Measurements from ENCODE around the gene SECISBP2. TPM values are rescaled to one million over a fixed set of nuclear protein-coding genes. Genes with fewer than 3 reads are reported as not detected.
"Not testable (repeated sequence)": the region's sequence is repeated elsewhere in the genome, so short reads cannot be mapped to it uniquely, and the experiment has no call there.

Gene SECISBP2
- total RNA-seq, 5 donors from 2014 or later (not counting 1 experiment from before 2014, with no cell fraction given) = 78.8 to 132 (median 87.5) TPM

DNA sequence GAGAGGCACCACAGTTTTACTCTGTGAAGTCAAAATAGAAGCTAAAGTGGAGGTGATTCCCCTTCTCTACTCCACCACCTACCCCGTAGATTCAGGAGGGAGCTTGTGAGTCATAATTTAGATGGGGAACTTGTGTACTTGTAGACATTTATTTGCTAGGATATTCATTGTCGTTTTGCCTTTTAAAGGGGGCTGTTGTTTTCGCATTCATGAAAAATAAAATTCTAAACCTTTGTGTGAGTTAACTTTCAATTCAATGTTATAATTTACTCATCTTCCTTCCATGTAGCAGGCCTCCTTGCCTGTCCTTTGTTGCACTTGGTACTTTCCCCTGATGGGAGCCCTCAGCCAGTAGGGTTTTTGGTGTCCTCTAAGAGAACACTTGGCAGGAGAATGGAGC is 22.0 kb downstream of the SECISBP2 start:
- H3K9me3 Mint-ChIP-seq = no peaks in the 10 kb centered on the region
- peaks cover 77% of the 10 kb centered on the region for H3K36me3 Mint-ChIP-seq
- Histone ChIP-seq H3K4me1 (ENCODE audit: control insufficient read depth in 1 of 2, extremely low read depth in 1 of 2, insufficient read depth in 2 of 2, low read length in 2 of 2) (no peaks in the 10 kb centered on the region), H3K36me3 (ENCODE audit: control insufficient read depth in 2 of 2, extremely low read depth in 1 of 2, insufficient read depth in 1 of 2, low read length in 1 of 2) (peaks cover 12 to 92% of the 10 kb centered on the region in 2 donors), H3K9me3 (no peaks in the 10 kb centered on the region), H3K27ac (ENCODE audit: low read length) (peak overlapping the region; percentile 2), H3K27me3 (replicated peaks in 1 of 2; ENCODE audit: control insufficient read depth in 2 of 2, extremely low read depth in 1 of 2, insufficient read depth in 2 of 2, low read length in 1 of 2) (no peaks in the 10 kb centered on the region), H3K4me3 (ENCODE audit: control insufficient read depth in 1 of 2, extremely low read depth in 1 of 2, low read length in 1 of 2) (no peak overlapping the region)
- H3K4me3 Mint-ChIP-seq = no peak overlapping the region
- ATAC-seq (replicated peaks in 1 of 4) (no peak), DNase-seq (no peak)
- H3K4me1 Mint-ChIP-seq = peaks cover 14 to 33% (median 16%) of the 10 kb centered on the region in 3 donors
- H3K27me3 Mint-ChIP-seq = no peaks in the 10 kb centered on the region
- POLR2A ChIA-PET = interaction anchor here in 1 of 2 donors (0.7 kb wide), 1 partner anchor 77 kb away, joined by 3 read pairs; no protein-coding TSS in a partner anchor
- no CpG with 5 or more reads among the region's 3 CpGs for WGBS (ENCODE audit: insufficient coverage)
- CTCF ChIA-PET = interaction anchor here in 1 of 2 donors (0.6 kb wide), 1 partner anchor 10 kb away, joined by 3 read pairs; no protein-coding TSS in a partner anchor
- peak overlapping the region; percentile 20 to 41 for H3K27ac Mint-ChIP-seq

DNA sequence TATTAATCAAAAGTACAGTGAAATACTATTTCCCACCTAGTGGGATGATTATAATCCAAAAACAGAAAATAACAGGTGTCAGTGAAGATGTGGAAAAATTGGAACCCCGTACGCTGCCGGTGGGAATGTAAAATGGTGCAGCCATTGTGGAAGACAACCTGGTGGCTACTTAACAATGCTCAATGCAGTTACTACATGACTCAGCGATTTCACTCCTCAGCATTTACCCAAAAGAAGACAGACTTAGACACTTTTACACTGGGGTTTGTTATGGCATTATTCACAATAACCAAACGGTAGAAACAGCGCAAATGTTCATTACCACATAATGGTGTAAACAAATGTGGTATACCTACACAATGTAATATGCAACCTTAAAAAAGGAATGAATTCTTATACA is 23.9 kb downstream of the SECISBP2 start:
- no peaks in the 10 kb centered on the region for H3K27me3 Mint-ChIP-seq
- ChIA-PET CTCF (no interaction called here), POLR2A (interaction anchor here in 1 of 2 donors (0.6 to 1.0 kb wide), 2 partner anchors 11 to 57 kb away, joined by 3 to 4 read pairs; no protein-coding TSS in a partner anchor)
- ATAC-seq (replicated peaks in 1 of 4) (no peak), DNase-seq (no peak)
- H3K4me1 Mint-ChIP-seq = peaks cover 16 to 33% (median 20%) of the 10 kb centered on the region in 3 donors
- no peaks in the 10 kb centered on the region for H3K9me3 Mint-ChIP-seq
- H3K36me3 Mint-ChIP-seq = peaks cover 84% of the 10 kb centered on the region
- H3K4me1 ChIP-seq (ENCODE audit: control insufficient read depth in 1 of 2, extremely low read depth in 1 of 2, insufficient read depth in 2 of 2, low read length in 2 of 2) = no peaks in the 10 kb centered on the region
- H3K9me3 ChIP-seq = no peaks in the 10 kb centered on the region
- H3K4me3 Mint-ChIP-seq = no peak overlapping the region
- WGBS (ENCODE audit: insufficient coverage) = no CpG with 5 or more reads among the region's 6 CpGs
- H3K36me3 ChIP-seq (ENCODE audit: control insufficient read depth in 2 of 2, extremely low read depth in 1 of 2, insufficient read depth in 1 of 2, low read length in 1 of 2) = peaks cover 10 to 98% of the 10 kb centered on the region in 2 donors
- H3K4me3 ChIP-seq (ENCODE audit: control insufficient read depth in 1 of 2, extremely low read depth in 1 of 2, low read length in 1 of 2) = no peak overlapping the region
- no peak overlapping the region for H3K27ac ChIP-seq (ENCODE audit: low read length)
- H3K27ac Mint-ChIP-seq = no peak overlapping the region
- no peaks in the 10 kb centered on the region for H3K27me3 ChIP-seq (replicated peaks in 1 of 2; ENCODE audit: control insufficient read depth in 2 of 2, extremely low read depth in 1 of 2, insufficient read depth in 2 of 2, low read length in 1 of 2)

DNA sequence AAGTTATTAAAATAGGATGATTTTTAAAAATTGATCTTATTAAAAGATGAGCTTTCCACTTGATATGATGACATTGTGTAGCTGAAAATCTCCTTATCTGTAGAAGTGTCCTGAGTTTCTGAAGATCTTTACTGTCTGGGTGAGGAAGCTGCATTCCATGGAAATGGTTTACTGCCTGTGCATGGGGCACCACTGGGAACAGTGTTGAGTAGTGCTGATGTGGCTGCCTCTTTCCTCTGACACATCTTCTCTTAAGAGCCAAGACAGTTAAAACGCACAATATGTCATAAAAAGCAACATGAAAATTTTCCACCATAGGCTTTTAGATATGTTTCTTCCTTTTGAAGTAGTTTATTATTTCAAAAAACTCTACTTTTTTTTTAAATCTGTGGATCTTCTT is 24.6 kb downstream of the SECISBP2 start:
- H3K4me1 Mint-ChIP-seq = peaks cover 16 to 32% (median 20%) of the 10 kb centered on the region in 3 donors
- WGBS (ENCODE audit: insufficient coverage) = no CpG with 5 or more reads among the region's 1 CpG

DNA sequence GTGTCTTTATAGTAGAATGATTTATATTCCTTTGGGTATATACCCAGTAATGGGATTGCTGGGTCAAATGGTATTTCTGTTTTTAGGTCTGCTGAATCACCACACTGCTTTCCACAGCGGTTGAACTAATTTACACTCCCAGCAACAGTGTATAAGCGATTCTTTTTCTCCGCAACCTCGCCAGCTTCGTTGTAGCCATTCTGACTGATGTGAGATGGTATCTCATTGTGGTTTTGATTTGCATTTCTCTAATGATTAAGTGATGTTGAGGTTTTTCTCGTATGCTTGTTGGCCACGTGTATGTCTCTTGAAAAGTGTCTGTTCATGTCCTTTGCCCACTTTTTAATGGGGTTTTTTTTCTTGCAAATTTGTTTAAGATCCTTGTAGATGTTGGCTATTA is 25.5 kb downstream of the SECISBP2 start:
- H3K27ac ChIP-seq (ENCODE audit: low read length); H3K4me1 ChIP-seq (ENCODE audit: control insufficient read depth in 1 of 2, extremely low read depth in 1 of 2, insufficient read depth in 2 of 2, low read length in 2 of 2); H3K4me3 ChIP-seq (ENCODE audit: control insufficient read depth in 1 of 2, extremely low read depth in 1 of 2, low read length in 1 of 2); H3K27me3 Mint-ChIP-seq; H3K4me3 Mint-ChIP-seq; ATAC-seq (replicated peaks in 1 of 4); H3K9me3 ChIP-seq; H3K27me3 ChIP-seq (replicated peaks in 1 of 2; ENCODE audit: control insufficient read depth in 2 of 2, extremely low read depth in 1 of 2, insufficient read depth in 2 of 2, low read length in 1 of 2); H3K9me3 Mint-ChIP-seq; DNase-seq; POLR2A ChIA-PET: not testable (repeated sequence)
- Mint-ChIP-seq H3K4me1 (peaks cover 13 to 27% (median 20%) of the 10 kb centered on the region in 3 donors), H3K27ac (peak overlapping the region; percentile 5 to 7), H3K36me3 (peaks cover 83% of the 10 kb centered on the region)
- CTCF ChIA-PET = interaction anchor here in 1 of 2 donors (0.6 kb wide), 1 partner anchor 14 kb away, joined by 3 read pairs; no protein-coding TSS in a partner anchor
- 56% methylated on average over 4 of the region's 7 CpGs for WGBS (ENCODE audit: insufficient coverage)
- peaks cover 10 to 98% of the 10 kb centered on the region in 2 donors for H3K36me3 ChIP-seq (ENCODE audit: control insufficient read depth in 2 of 2, extremely low read depth in 1 of 2, insufficient read depth in 1 of 2, low read length in 1 of 2)

More for the DNA sequence above, 24.6 kb downstream of the SECISBP2 start:
- no peak overlapping the region for H3K4me3 ChIP-seq (ENCODE audit: control insufficient read depth in 1 of 2, extremely low read depth in 1 of 2, low read length in 1 of 2)
- ChIA-PET POLR2A (interaction anchor here in 1 of 2 donors (0.6 to 0.7 kb wide), 3 partner anchors 11 to 56 kb away, joined by 3 read pairs; no protein-coding TSS in a partner anchor), CTCF (no interaction called here)
- H3K36me3 Mint-ChIP-seq = peaks cover 81% of the 10 kb centered on the region
- peaks cover 4 to 98% of the 10 kb centered on the region in 2 donors for H3K36me3 ChIP-seq (ENCODE audit: control insufficient read depth in 2 of 2, extremely low read depth in 1 of 2, insufficient read depth in 1 of 2, low read length in 1 of 2)
- no peak overlapping the region for H3K27ac Mint-ChIP-seq
- no peaks in the 10 kb centered on the region for H3K9me3 ChIP-seq
- no peak overlapping the region for H3K4me3 Mint-ChIP-seq
- H3K27ac ChIP-seq (ENCODE audit: low read length) = no peak overlapping the region
- no peaks in the 10 kb centered on the region for H3K4me1 ChIP-seq (ENCODE audit: control insufficient read depth in 1 of 2, extremely low read depth in 1 of 2, insufficient read depth in 2 of 2, low read length in 2 of 2)
- DNase-seq = no peak
- H3K9me3 Mint-ChIP-seq = no peaks in the 10 kb centered on the region
- H3K27me3 ChIP-seq (replicated peaks in 1 of 2; ENCODE audit: control insufficient read depth in 2 of 2, extremely low read depth in 1 of 2, insufficient read depth in 2 of 2, low read length in 1 of 2) = no peaks in the 10 kb centered on the region
- ATAC-seq (replicated peaks in 1 of 4) = no peak
- H3K27me3 Mint-ChIP-seq = no peaks in the 10 kb centered on the region

DNA sequence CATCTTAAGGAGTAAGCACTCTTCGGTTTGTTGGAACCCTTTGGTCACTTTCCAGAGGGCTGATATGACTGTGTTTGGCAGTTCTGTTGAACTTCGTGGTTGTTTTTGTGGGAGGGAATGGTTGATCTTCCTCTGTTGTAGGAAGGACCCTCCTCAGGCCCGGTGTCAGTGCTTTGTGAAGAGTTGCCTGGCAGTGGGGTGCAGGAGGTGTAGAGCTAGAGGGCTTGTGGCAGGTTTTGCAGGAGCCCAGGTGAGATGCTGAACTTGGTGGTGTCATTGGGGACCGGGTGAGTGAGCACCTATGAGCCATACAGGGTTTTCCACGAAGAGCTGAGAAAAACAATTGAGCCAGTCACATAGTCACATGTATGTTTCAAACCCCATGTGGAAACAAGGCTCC is 27.2 kb downstream of the SECISBP2 start:
- Histone ChIP-seq H3K27ac (ENCODE audit: low read length) (no peak overlapping the region), H3K4me3 (ENCODE audit: control insufficient read depth in 1 of 2, extremely low read depth in 1 of 2, low read length in 1 of 2) (no peak overlapping the region), H3K4me1 (ENCODE audit: control insufficient read depth in 1 of 2, extremely low read depth in 1 of 2, insufficient read depth in 2 of 2, low read length in 2 of 2) (no peaks in the 10 kb centered on the region), H3K9me3 (no peaks in the 10 kb centered on the region), H3K27me3 (replicated peaks in 1 of 2; ENCODE audit: control insufficient read depth in 2 of 2, extremely low read depth in 1 of 2, insufficient read depth in 2 of 2, low read length in 1 of 2) (no peaks in the 10 kb centered on the region), H3K36me3 (ENCODE audit: control insufficient read depth in 2 of 2, extremely low read depth in 1 of 2, insufficient read depth in 1 of 2, low read length in 1 of 2) (peaks cover 11 to 97% of the 10 kb centered on the region in 2 donors)
- CTCF ChIA-PET = no interaction called here
- no peaks in the 10 kb centered on the region for H3K27me3 Mint-ChIP-seq
- peak overlapping the region; percentile 33 to 50 for H3K27ac Mint-ChIP-seq
- no peak overlapping the region for H3K4me3 Mint-ChIP-seq
- 97% methylated on average over 4 of the region's 5 CpGs for WGBS (ENCODE audit: insufficient coverage)
- H3K36me3 Mint-ChIP-seq = peaks cover 92% of the 10 kb centered on the region
- POLR2A ChIA-PET = no interaction called here
- no peak for DNase-seq
- ATAC-seq (replicated peaks in 1 of 4) = no peak
- H3K4me1 Mint-ChIP-seq = peaks cover 15 to 27% (median 20%) of the 10 kb centered on the region in 3 donors
- H3K9me3 Mint-ChIP-seq = no peaks in the 10 kb centered on the region

DNA sequence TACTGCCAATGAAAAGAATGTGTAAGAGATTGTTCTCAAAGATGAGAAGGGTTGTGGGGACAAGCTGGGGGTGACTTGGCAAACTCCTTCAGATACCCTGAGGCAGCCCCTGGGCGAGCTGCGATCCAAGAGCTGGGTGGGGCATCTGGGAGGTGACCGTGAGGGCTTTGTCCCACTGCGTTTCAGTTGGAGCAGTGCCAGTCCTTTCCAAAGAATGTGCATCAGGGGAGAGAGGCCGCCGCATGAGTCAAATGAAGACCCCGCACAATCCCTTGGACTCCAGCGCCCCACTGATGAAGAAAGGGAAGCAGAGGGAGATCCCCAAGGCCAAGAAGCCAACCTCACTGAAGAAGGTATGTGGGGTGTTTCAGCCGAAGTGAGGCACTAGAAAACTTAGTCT is 28.4 kb downstream of the SECISBP2 start:
- DNase-seq (no peak), ATAC-seq (replicated peaks in 1 of 4) (no peak)
- Mint-ChIP-seq H3K4me3 (no peak overlapping the region), H3K4me1 (peaks cover 25 to 37% (median 25%) of the 10 kb centered on the region in 3 donors), H3K27ac (no peak overlapping the region), H3K36me3 (peaks cover 92% of the 10 kb centered on the region), H3K9me3 (no peaks in the 10 kb centered on the region), H3K27me3 (no peaks in the 10 kb centered on the region)
- Histone ChIP-seq H3K27ac (ENCODE audit: low read length) (no peak overlapping the region), H3K4me1 (ENCODE audit: control insufficient read depth in 1 of 2, extremely low read depth in 1 of 2, insufficient read depth in 2 of 2, low read length in 2 of 2) (peaks cover 0 to 5% of the 10 kb centered on the region in 2 experiments), H3K4me3 (ENCODE audit: control insufficient read depth in 1 of 2, extremely low read depth in 1 of 2, low read length in 1 of 2) (no peak overlapping the region), H3K9me3 (no peaks in the 10 kb centered on the region), H3K36me3 (ENCODE audit: control insufficient read depth in 2 of 2, extremely low read depth in 1 of 2, insufficient read depth in 1 of 2, low read length in 1 of 2) (peaks cover 22 to 98% of the 10 kb centered on the region in 2 donors), H3K27me3 (replicated peaks in 1 of 2; ENCODE audit: control insufficient read depth in 2 of 2, extremely low read depth in 1 of 2, insufficient read depth in 2 of 2, low read length in 1 of 2) (no peaks in the 10 kb centered on the region)
- 98% methylated on average over 4 of the region's 9 CpGs for WGBS (ENCODE audit: insufficient coverage)
- POLR2A ChIA-PET = no interaction called here
- CTCF ChIA-PET = no interaction called here
